Measurements from ENCODE around the gene ELP5.
A peak's percentile ranks its signal among the peaks of the same experiment; 100 is the strongest.

The ELP5 gene

DNA sequence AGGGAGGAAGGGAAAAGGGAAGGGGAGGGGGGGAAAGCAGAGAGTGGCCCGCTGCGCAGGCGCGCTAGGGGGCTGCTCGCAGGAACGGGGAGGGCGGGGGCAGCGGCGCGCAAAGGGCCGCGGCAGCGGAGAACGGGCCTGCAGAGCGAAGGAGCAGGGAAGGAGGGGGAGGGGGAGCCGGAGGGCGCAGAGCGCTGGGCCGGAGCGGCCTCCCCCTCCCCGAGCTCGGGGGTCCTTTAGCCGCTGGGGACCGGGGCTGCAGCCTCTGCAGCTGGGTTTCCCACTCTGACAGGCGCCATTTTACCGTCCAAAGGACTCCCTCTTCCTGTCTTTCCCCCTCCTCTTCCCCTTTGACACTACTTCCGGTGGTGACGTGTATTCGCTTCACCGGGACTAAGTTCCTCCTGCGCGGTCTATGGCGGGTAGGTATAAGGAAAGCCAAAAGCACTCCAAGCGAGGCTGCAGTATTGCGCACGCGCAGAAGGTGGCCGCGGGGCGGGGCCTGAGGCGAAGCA, 297 bp upstream of the ELP5 start, which contains the start of gene CTDNEP1:
Gene CTDNEP1 (minus strand): TSS at position 74 of the 515 bp plus-strand sequence. CDS start 438 bp downstream, outside the sequence.
- H3K27ac Mint-ChIP-seq: peak within 1 kb of the TSS; percentile 98
- peak within 1 kb of the TSS; percentile 91 for H3K4me3 Mint-ChIP-seq
- H3K4me1 Mint-ChIP-seq: peaks cover 47% of the 10 kb centered on the region
- peak; percentile 97 for ATAC-seq
- no peaks in the 10 kb centered on the region for H3K27me3 Mint-ChIP-seq
- no peaks in the 10 kb centered on the region for H3K9me3 Mint-ChIP-seq
- H3K36me3 Mint-ChIP-seq: peaks cover 39% of the 10 kb centered on the region

- ATAC-seq: no peak
- H3K9me3 Mint-ChIP-seq: no peaks in the 10 kb centered on the region
- peak overlapping the region; percentile 91 for H3K4me3 Mint-ChIP-seq
- peaks cover 44% of the 10 kb centered on the region for H3K36me3 Mint-ChIP-seq
- peak overlapping the region; percentile 98 for H3K27ac Mint-ChIP-seq
- H3K27me3 Mint-ChIP-seq: no peaks in the 10 kb centered on the region
- peaks cover 47% of the 10 kb centered on the region for H3K4me1 Mint-ChIP-seq
Observed at GRCh38 chr17:7253082-7253481, 1.1 kb downstream of the ELP5 start.

- H3K4me3 Mint-ChIP-seq: no peak overlapping the region
- peaks cover 33% of the 10 kb centered on the region for H3K36me3 Mint-ChIP-seq
- H3K27ac Mint-ChIP-seq: peak overlapping the region; percentile 51
- no peak for ATAC-seq
- no peaks in the 10 kb centered on the region for H3K9me3 Mint-ChIP-seq
- peaks cover 35% of the 10 kb centered on the region for H3K4me1 Mint-ChIP-seq
- H3K27me3 Mint-ChIP-seq: no peaks in the 10 kb centered on the region
Observed at GRCh38 chr17:7254511-7254910, 2.5 kb downstream of the ELP5 start.

- no peaks in the 10 kb centered on the region for H3K9me3 Mint-ChIP-seq
- H3K4me3 Mint-ChIP-seq: no peak overlapping the region
- H3K4me1 Mint-ChIP-seq: peaks cover 23% of the 10 kb centered on the region
- ATAC-seq: no peak
- H3K36me3 Mint-ChIP-seq: peaks cover 33% of the 10 kb centered on the region
- no peaks in the 10 kb centered on the region for H3K27me3 Mint-ChIP-seq
- H3K27ac Mint-ChIP-seq: no peak overlapping the region
Observed at GRCh38 chr17:7256766-7257456, 4.9 kb downstream of the ELP5 start.

DNA sequence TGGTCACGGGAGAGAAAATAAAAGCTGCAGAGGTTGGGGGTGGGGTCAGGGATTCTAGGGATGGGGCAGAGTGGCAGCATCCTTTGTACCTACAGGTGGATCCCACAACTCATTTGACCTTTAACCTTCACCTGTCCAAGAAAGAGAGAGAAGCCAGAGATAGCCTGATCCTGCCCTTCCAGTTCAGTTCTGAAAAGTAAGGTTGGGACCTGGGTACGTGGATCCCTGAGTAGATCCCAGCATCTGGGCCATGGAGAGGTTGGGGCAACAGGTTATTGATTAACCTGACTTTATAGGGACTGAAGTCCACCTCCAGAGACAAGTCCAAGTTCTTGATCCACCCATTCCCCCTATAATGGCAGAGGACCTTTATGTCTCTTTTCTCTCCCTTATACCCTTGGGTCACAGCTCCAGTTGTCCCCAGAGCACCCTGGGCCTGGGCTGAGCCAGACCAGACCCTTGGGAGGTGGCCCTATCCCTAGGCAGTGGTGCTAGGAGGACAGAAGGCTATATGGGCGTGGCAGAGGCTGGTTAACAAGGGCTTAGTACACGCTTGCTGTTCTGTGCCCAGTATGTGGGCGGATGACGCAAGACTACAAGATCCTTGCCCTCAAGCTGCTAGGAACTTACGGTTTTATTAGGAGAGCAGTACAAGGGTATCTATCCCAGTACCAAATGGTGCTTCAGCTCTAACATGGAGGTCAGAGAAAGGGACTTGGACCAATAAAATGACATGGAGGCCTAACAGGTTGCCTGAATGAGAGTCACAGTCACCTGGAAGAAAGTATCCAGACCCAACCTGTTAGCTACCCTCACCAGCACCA, 6.9 kb downstream of the ELP5 start:
- H3K27ac Mint-ChIP-seq: no peak overlapping the region
- H3K4me3 Mint-ChIP-seq: no peak overlapping the region
- H3K4me1 Mint-ChIP-seq: peaks cover 29% of the 10 kb centered on the region
- peaks cover 22% of the 10 kb centered on the region for H3K36me3 Mint-ChIP-seq
- H3K27me3 Mint-ChIP-seq: peaks cover 17% of the 10 kb centered on the region
- ATAC-seq: no peak
- H3K9me3 Mint-ChIP-seq: no peaks in the 10 kb centered on the region

DNA sequence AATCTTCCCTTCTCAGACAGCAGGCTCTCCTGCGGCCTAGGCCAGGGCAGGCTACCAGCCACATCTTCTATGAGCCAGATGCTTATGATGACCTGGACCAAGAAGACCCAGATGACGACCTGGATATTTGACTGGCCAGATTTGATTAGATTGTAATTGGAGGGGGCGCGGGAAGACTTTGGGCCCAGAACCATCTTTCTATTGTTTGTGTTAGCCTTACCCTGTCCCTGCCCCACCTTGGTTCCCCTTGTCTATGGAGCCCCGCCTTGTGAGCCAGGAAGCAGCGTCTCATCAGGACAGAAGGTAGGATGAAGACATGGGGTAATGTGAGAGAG, 7.5 kb downstream of the ELP5 start:
- no peaks in the 10 kb centered on the region for H3K9me3 Mint-ChIP-seq
- no peak overlapping the region for H3K4me3 Mint-ChIP-seq
- H3K4me1 Mint-ChIP-seq: peaks cover 31% of the 10 kb centered on the region
- peaks cover 21% of the 10 kb centered on the region for H3K36me3 Mint-ChIP-seq
- peaks cover 22% of the 10 kb centered on the region for H3K27me3 Mint-ChIP-seq
- H3K27ac Mint-ChIP-seq: no peak overlapping the region
- no peak for ATAC-seq

DNA sequence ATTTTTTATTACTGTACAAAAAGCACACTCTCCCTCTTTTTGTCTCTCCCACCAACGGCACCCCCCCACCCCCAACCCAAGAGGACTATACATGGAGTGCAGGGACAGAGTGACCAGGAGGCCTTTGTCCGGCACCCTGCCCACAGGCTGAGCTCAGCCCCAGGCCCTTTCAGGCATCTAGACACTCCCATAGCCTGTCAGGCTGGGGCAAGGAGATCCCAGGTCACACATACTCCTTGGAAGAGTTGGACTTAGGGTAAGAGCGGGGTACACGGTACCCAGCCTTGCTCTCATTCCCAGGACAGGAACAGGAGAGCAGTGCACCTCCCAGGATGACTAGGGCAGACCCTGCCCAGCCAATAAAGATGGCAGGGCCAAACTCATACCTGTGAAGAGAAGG, 8.1 kb downstream of the ELP5 start:
- no peak overlapping the region for H3K4me3 Mint-ChIP-seq
- ATAC-seq: no peak
- H3K36me3 Mint-ChIP-seq: peaks cover 16% of the 10 kb centered on the region
- H3K9me3 Mint-ChIP-seq: no peaks in the 10 kb centered on the region
- H3K4me1 Mint-ChIP-seq: peaks cover 26% of the 10 kb centered on the region
- H3K27me3 Mint-ChIP-seq: peaks cover 22% of the 10 kb centered on the region
- no peak overlapping the region for H3K27ac Mint-ChIP-seq

DNA sequence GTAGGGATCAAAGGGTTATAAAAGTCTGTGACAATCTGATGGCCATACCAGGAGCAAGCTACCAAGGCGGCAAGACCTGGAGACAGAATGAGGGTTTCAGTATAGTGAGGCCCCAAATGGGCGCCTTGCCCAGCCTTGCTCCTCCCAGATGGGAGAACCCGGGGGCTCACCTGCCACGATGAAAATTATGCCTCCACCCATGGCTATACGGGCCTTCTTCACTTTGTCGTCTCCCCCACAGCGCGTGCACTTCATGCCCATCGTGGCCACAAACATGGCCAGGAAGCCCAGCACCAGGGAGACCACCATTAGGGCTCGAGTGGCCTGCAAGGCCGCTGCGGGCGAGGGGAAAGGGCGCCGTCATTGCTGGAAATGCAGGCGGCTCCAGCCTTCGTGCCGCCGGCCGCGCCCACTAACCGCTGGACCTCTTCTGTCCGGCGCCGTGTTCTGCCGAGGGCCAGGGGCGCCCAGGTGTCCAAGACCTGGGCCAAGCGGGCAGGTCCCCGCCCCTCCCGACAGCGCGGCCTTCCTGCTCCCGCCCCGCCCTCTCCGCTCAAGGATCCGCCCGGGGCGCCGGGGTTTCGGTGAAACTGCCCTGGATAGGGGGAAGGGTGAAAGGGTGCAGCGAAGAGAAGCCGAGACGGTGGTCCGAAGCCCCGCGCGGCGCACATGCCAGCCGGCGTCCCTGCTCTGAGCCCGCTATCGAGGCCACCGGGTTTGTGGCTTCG, 8.8 kb downstream of the ELP5 start:
- no peaks in the 10 kb centered on the region for H3K9me3 Mint-ChIP-seq

GRCh38 chr17:7261379-7262191, 9.6 kb downstream of the ELP5 start:
- Mint-ChIP-seq H3K36me3 (peaks cover 9% of the 10 kb centered on the region), H3K27me3 (peaks cover 31% of the 10 kb centered on the region), H3K9me3 (no peaks in the 10 kb centered on the region), H3K27ac (peak overlapping the region; percentile 63), H3K4me3 (peak overlapping the region; percentile 72), H3K4me1 (peaks cover 26% of the 10 kb centered on the region)
- peak; percentile 62 for ATAC-seq

More for the DNA sequence above, 8.8 kb downstream of the ELP5 start:
- ATAC-seq: peak; percentile 68
- Mint-ChIP-seq H3K27ac (peak overlapping the region; percentile 63), H3K4me1 (peaks cover 26% of the 10 kb centered on the region), H3K27me3 (peaks cover 24% of the 10 kb centered on the region), H3K4me3 (peak overlapping the region; percentile 72), H3K36me3 (peaks cover 16% of the 10 kb centered on the region)

- ATAC-seq: no peak
Observed at GRCh38 chr17:7262192-7262934, 10.3 kb downstream of the ELP5 start, which contains the start of gene CLDN7. Gene CLDN7 (minus strand): TSS chr17:7262478. CDS start chr17:7262043, 435 bp downstream.

GRCh38 chr17:7262935-7263800, 11.2 kb downstream of the ELP5 start:
- Mint-ChIP-seq H3K9me3 (no peaks in the 10 kb centered on the region), H3K27ac (peak overlapping the region; percentile 38), H3K27me3 (peaks cover 37% of the 10 kb centered on the region), H3K4me3 (peak overlapping the region; percentile 55), H3K4me1 (peaks cover 26% of the 10 kb centered on the region), H3K36me3 (no peaks in the 10 kb centered on the region)
- no peak for ATAC-seq

More at GRCh38 chr17:7262192-7262934, 10.3 kb downstream of the ELP5 start, which contains the start of gene CLDN7:
- peaks cover under 1% of the 10 kb centered on the region for H3K36me3 Mint-ChIP-seq
- no peaks in the 10 kb centered on the region for H3K9me3 Mint-ChIP-seq
- H3K27me3 Mint-ChIP-seq: peaks cover 37% of the 10 kb centered on the region
- peaks cover 26% of the 10 kb centered on the region for H3K4me1 Mint-ChIP-seq
- H3K4me3 Mint-ChIP-seq: peak within 1 kb of the TSS; percentile 72
- peak within 1 kb of the TSS; percentile 63 for H3K27ac Mint-ChIP-seq

DNA sequence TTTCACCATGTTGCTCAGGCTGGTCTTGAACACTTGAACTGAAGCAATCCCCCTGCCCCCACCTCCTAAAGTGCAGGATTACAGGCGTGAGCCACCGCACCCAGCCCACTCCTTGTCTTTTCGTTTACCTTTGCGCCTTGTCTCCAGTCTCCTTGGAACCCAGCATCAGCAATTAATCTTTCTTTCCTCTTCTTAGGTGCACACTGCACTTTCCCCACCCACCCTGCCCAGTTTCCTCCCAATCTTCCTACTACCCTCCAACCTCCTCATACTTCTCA, 11.7 kb downstream of the ELP5 start:
- Mint-ChIP-seq H3K4me1 (peaks cover 26% of the 10 kb centered on the region), H3K9me3 (no peaks in the 10 kb centered on the region), H3K36me3 (no peaks in the 10 kb centered on the region), H3K27ac (no peak overlapping the region), H3K27me3 (peaks cover 37% of the 10 kb centered on the region), H3K4me3 (no peak overlapping the region)
- no peak for ATAC-seq

DNA sequence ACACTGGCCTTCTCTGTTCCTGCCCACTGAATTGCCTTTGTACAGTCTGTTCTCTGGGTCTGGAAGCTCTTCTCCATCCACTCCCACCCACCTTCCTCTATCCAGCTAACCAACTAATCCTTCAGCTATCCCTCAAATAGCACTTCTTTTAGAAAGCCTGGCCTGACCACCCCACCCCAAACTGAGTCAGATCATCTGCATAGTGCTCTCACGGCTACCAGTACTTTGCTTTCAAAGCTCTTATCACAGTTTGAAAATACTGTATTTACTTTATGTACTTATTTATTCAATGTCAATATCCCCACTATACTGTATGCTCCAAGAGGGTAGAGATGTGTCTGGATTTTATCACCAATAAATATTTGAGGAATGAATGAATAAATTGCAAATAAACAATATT, 14.8 kb downstream of the ELP5 start:
- no peak for ATAC-seq
- no peak overlapping the region for H3K27ac Mint-ChIP-seq
- H3K4me3 Mint-ChIP-seq: no peak overlapping the region
- no peaks in the 10 kb centered on the region for H3K9me3 Mint-ChIP-seq
- H3K27me3 Mint-ChIP-seq: peaks cover 47% of the 10 kb centered on the region
- H3K36me3 Mint-ChIP-seq: no peaks in the 10 kb centered on the region
- peaks cover 24% of the 10 kb centered on the region for H3K4me1 Mint-ChIP-seq
